ENCODE data around the gene TOP3A.

The TOP3A gene

DNA sequence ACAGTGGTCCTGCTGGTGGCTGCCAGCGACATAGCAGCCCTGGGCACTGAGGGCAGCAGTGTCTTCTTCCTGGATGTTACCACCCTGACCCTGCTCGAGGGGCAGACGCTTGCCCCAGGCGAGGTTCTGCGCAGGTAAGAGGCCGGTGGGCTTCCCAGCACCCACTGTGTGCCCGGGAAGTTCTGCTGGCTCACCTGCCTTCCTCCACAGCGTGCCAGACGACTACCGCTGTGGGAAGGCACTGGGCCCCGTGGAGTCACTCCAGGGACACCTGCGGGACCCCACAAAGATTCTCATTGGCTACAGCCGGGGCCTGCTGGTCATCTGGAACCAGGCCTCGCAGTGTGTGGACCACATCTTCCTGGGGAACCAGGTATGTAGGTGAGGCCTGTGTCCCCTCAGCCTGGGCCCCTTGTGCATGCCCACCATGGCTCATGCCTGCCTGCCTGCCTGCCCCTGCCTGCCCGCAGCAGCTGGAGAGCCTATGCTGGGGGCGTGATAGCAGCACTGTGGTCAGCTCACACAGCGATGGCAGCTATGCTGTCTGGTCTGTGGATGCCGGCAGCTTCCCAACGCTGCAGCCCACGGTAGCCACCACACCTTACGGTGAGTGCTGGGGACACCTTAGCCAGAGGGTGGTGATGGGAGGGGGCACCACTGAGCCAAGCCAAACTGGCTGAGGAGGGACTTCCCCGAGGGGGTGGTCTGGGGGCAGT is 80.8 kb downstream of the TOP3A start:
- in situ Hi-C loops (cut with MboI; ENCODE audit: low sequenced_read_pairs) = no loop called here

DNA sequence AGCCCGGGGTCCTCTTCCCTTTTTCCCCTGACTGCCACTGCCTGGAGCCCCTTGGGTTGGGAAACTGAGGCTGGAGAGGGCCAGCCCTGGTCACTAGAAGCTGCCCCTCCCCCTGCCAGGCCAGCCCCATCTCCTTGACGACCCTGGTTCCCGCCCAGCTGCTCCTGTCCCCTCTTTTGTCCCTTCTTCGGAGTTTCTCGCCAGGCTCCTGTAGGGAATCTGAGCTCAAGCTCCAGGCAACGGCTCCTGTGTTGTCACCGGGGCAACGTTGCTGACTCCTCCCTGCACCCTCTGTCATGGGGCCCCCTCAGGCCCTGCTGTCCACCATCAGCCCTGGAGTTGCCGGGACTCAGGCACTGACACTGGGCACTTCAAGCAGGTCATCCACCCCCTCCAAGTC is 83.6 kb downstream of the TOP3A start:
- in situ Hi-C loops (cut with MboI; ENCODE audit: low sequenced_read_pairs) = no loop called here

DNA sequence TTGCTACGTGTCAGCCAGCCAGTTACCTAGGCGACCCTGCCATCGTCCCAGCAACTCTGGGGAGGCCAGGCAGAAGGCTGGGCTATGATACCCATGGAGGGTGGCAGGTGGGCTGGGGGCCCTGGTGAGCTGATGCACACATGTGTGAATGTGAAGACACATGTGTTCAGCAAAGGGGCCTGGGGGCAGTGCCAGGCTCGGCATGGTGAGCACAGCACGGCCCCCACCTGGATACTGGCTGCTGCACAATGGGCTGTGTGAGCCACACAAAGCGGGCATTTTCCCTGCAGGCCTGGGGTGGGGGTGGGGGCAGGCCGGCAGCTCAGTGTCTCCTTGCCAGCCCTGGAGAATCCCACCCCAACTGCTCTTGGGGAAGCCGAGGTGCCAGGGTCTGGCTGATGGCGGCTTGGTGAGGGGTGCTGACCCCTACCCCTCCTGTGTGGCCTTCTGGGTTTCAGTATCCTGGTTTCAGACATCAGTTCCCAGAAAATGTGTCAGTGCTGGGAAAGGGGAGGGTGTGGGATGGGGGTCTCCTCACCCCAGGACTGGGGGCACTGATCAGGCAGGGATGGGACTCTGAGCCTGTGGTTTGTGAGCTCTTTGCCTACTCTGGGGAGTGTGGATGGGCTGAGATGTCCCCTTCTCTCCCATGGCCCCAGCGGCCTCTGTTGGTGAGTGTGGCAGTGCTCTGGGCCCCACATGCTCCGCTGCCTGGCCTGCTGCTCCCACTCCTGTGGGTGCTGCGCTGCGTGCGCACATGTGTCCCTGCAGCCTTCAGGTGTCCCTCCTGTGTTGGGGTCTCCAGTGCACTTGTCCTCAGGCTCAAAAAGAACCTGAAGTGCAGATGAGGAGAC is 84.3 kb downstream of the TOP3A start:
- in situ Hi-C loops (cut with MboI; ENCODE audit: low sequenced_read_pairs) = no loop called here

DNA sequence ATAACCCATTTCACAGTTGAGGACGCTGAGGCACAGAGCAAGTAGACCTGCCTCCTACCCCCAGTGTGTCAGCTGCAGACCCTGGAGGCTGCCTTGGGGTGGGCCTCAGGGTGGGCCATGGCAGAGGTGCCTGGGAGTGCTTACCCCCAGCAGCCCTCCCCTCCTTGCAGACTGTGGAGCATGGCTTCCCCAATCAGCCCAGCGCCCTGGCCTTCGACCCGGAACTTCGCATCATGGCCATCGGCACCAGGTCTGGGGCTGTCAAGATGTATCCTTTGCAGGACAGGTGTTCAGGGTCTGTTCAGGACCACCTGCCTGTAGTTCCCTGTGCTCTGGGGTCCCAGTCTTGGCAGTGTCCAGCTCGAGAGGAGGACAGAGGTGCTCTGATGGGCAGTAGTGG is 85.0 kb downstream of the TOP3A start:
- in situ Hi-C loops (cut with MboI; ENCODE audit: low sequenced_read_pairs) = no loop called here

DNA sequence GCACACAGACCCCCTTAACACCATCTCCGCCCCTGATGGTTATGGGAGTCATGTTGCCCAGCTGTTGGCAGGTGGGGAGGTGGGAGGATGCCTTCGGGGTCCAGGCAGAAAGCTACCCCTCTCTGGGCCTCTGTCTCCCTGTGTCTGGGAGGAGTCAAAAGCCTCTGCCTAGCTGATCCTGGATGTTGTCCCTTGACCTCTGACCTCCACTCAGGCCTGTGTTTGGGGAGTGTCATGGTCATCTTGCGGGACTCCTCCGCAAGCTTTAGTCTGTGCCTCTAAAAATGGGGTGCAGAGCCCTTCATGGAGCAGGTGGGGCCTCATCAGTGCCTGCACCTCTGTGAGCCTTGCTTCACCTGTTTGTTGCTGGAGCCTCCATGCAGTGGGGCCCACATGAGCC is 85.5 kb downstream of the TOP3A start:
- in situ Hi-C loops (cut with MboI; ENCODE audit: low sequenced_read_pairs) = no loop called here

DNA sequence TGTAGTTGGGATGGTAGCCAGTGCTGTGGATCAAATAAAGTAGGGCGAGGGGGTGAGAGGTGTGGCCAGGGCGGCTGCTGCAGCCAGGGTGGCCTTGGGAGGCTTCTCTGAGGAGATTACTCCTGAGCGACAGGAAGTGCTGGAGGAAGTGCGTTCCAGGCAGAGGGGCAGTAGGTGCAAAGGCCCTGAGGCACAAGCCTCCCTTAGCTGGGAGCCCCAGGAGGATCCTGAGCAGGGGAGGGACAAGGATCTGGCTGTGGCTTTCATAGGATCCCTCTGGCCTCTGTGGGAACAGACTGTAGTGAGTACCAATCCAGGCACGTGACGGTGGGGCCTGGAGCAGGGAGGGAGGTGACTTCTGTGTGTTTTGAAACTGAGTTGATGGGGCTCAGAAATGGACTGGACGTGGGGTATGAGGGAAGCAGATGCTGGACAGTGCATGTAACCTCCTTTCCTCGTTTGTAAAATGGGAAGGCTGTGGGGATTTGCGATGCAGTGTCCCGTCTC is 86.6 kb downstream of the TOP3A start:
- in situ Hi-C loops (cut with MboI; ENCODE audit: low sequenced_read_pairs) = no loop called here

DNA sequence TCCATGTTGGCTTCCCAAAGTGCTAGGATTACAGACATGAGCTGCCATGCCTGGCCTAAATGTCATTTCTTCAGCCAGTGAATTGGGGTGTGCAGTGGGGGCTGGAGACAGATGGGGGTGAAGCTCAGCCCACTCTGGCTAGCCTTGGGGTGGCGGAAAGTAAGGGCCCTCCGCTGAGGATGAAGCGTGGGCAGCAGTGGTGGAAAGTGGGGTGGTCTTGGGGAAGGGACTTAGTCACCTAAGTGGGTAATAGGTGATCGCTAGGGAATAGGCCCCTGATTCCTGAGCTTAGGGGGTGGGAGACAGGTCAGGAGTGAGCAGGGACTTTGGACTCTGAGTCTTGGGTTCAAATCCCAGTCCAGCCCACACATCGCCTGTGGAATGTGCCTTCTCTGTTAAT is 87.2 kb downstream of the TOP3A start:
- in situ Hi-C loops (cut with MboI; ENCODE audit: low sequenced_read_pairs) = no loop called here

DNA sequence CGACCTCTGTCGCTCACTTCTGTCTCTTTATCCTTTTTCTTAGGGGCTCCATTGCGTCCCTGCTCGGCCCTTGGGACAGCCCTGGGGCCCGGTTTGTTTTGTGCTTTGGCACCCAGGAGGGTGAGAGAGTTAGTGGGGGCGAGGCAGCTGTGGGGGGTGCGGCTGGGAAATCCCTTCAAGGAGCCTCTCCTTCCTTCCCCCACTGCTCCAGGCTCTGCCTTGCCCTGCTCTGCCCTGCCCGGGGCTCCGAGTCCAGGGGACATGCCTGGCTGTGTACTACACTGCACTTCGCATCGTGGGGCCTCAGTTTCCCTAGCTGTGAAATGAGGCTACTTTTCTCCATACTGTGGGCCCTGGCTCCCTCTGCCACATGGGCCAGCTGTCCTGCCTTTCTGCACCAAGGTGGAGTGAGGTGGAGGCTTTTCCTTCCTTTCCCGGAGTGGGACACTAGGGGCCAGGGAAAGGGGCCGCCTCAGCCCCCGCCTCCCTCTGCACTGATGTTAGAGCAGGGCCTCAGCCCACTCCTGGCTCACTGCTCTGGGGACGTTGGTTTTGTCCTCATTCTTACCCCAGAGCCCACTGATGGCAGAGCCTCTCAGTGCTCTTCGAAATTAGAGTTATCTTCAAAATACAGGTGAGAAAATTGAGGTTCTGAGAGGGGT is 88.4 kb downstream of the TOP3A start:
- in situ Hi-C loops (cut with MboI; ENCODE audit: low sequenced_read_pairs) = no loop called here

DNA sequence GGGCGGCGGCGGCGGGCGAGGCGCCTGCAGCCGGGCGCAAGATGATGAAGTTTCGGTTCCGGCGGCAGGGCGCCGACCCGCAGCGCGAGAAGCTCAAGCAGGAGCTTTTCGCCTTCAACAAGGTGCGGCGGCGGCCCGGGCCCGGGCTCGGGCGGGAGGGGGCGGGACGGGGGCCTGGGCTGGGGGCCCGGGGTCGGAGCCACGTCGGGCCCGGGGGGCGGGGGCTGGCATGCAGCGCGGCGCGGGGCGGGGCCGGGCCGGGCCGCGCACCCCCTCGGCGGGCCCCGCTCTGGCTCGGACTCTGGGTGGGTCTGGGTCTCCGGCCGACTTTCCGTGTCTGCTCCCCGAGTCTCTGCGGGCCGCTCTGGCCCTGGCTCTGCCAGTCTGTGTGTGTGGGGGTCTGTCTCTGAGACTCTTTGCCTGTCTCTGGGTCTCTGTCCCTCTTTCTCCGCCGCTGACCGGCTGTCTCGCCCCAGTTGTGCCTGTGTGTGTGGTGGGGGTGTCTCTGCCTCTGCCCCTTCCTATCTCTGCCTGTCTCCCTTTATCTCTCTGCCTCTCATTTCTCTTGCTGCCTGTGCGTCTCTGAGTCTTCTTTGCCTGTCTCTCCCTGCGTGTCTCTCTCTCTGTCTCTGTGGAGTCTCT is 89.0 kb downstream of the TOP3A start:
- in situ Hi-C loops (cut with MboI; ENCODE audit: low sequenced_read_pairs) = no loop called here

DNA sequence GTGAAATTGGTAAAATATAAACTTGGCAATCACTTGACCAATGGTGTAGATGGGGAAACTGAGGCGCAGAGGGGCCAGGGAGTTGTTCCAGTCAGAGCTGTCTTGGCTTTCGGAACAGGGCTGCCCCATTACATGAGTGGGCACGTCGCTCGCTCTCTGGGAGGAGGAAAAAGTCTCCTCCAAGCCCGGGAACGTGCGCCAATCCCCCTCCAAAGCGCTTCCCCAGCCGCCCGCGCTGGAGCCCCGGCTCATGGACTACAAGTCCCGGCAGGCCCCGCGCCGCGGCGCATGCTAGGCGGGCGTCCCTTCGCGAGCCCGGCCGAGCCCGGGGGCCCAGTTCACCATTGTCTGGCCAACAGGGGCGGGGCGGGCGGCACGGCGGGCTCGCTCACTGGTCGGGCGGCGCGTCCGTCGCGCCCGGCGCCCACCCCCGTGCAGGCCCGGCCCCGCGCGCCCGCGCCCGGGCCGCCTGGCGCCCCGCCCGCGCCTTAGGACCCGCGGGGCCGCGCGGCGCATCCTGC is 89.6 kb downstream of the TOP3A start, which contains the start of gene LLGL1:
TSS of gene LLGL1 (plus strand) at position 515 of the 521 bp plus-strand sequence. CDS start 48 bp downstream, outside the sequence.
- in situ Hi-C loops (cut with MboI; ENCODE audit: low sequenced_read_pairs) = no loop called here

DNA sequence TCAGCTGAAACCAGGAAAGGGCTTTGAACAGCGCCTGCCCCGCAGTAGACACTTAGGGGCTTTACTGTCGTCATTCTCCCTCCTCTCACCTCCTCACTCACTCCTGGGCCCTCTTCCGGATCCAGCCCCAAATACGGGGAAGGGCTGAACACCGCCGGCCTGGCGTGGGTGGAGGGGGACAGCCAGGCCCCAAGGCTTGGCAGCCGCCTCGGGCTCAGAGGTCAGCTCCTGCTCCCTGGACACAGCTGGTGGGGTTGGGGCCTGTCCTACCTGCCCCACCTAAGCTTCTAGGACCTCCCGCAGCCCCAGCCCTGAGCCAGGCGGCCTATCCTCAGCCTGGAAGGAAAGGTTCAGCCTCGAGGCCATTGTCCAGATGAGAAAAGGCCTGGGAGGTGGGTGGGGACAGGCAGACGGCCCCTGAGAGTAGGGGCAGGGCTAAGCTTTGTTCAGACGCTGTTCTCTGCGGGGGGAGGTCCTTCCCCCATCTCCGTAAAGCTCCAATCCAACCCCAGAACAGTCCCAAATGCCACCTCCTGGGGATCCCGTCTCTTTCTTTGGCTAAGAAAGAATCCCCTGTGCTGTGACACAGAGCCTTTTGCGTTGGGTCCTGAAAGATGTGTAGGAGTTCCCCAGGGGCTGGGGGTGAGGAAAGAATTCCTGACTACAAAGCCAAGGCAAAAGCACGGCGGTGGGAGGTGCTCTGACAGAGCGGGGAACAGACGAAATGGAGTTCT is 90.2 kb downstream of the TOP3A start:
- in situ Hi-C loops (cut with MboI; ENCODE audit: low sequenced_read_pairs) = no loop called here

DNA sequence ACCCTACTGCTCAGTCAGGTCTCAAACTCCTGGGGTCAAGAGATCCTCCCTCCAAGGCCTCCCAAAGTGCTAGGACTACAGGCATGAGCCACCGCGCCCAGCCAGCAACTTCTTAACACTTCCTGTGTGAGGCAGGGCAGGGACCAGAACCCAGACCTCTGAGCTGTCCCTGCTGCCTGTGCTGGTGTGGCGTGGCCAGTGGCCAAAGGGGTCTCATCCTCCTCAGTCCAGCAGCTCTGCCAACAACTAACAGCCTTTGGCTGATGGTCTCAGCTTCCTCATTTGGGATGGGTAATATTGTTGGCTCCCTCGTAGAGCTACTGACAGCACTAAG is 90.8 kb downstream of the TOP3A start:
- in situ Hi-C loops (cut with MboI; ENCODE audit: low sequenced_read_pairs) = no loop called here
